GM23338 (cell line): ENCODE results near the gene UGCG. TPM values are rescaled to one million over a fixed set of nuclear protein-coding genes. Genes with fewer than 3 reads are reported as not detected.
"Not testable (repeated sequence)": the region's sequence is repeated elsewhere in the genome, so short reads cannot be mapped to it uniquely, and the experiment has no call there.

ENCODE experiments used
- ATAC-seq: fragments of 200-7000 bp; cut with Tn5 transposase; 3 replicates; pipeline ENCODE4 v1.9.1; 2020
- DNase-seq: peaks from one replicate; pipeline ENCODE4 v3.0.0-alpha.2; 2015; ENCODE audit warnings: low spot score
- H2AFZ ChIP-seq: fragments of 200-600 bp; sonication (generic); 2 replicates; pipeline ENCODE4 v1.8.0; 2016; ENCODE audit warnings: antibody characterized with exemption, mild to moderate bottlenecking, moderate library complexity
- H3F3A ChIP-seq: fragments of 200-600 bp; sonication (generic); replicated peaks from 2 replicates; pipeline ENCODE4 v1.8.0; 2017; ENCODE audit warnings: antibody characterized with exemption, mixed run types, low read depth
- H3K27ac ChIP-seq: fragments of 200-600 bp; sonication (generic); 2 replicates; pipeline ENCODE4 v1.6.1; 2016; ENCODE audit warnings: low read depth
- H3K27me3 ChIP-seq: fragments of 200-600 bp; sonication (generic); 2 replicates; pipeline ENCODE4 v1.8.0; 2016; ENCODE audit warnings: mild to moderate bottlenecking, mixed run types, moderate library complexity; ENCODE audit not compliant: insufficient read depth
- H3K36me3 ChIP-seq: fragments of 200-600 bp; sonication (generic); 2 replicates; pipeline ENCODE4 v1.8.0; 2016; ENCODE audit warnings: mild to moderate bottlenecking; ENCODE audit not compliant: insufficient read depth
- H3K4me1 ChIP-seq: fragments of 200-600 bp; sonication (generic); 2 replicates; pipeline ENCODE4 v1.8.0; 2016; ENCODE audit warnings: mild to moderate bottlenecking, moderate library complexity; ENCODE audit not compliant: insufficient read depth
- H3K4me2 ChIP-seq: fragments of 200-600 bp; sonication (generic); 2 replicates; pipeline ENCODE4 v1.7.1; 2017; ENCODE audit warnings: mixed run types
- H3K4me3 ChIP-seq: fragments of 200-600 bp; sonication (generic); 2 replicates; pipeline ENCODE4 v1.6.1; 2016; ENCODE audit warnings: mixed run types
- H3K79me2 ChIP-seq: fragments of 200-600 bp; sonication (generic); replicated peaks from 2 replicates; pipeline ENCODE4 v1.8.0; 2017; ENCODE audit warnings: mild to moderate bottlenecking; ENCODE audit not compliant: insufficient read depth
- H3K9me2 ChIP-seq: fragments of 200-600 bp; sonication (generic); 2 replicates; pipeline ENCODE4 v1.8.0; 2017; ENCODE audit not compliant: insufficient read depth
- H4K20me1 ChIP-seq: fragments of 200-600 bp; sonication (generic); replicated peaks from 2 replicates; pipeline ENCODE4 v1.8.0; 2017; ENCODE audit warnings: mild to moderate bottlenecking; ENCODE audit not compliant: insufficient read depth
- H3K27ac Mint-ChIP-seq: 2 replicates; pipeline ENCODE4 v1.8.0; 2020; ENCODE audit warnings: inconsistent platforms, mild to moderate bottlenecking, moderate library complexity, mixed read lengths
- H3K27me3 Mint-ChIP-seq: 3 replicates; pipeline ENCODE4 v1.8.0; 2022; ENCODE audit warnings: low read depth, mild to moderate bottlenecking, moderate library complexity, mixed read lengths, inconsistent platforms; ENCODE audit not compliant: insufficient read depth, poor library complexity
- H3K36me3 Mint-ChIP-seq: 3 replicates; pipeline ENCODE4 v1.8.0; 2021; ENCODE audit warnings: low read depth, mild to moderate bottlenecking, inconsistent platforms, moderate library complexity, mixed read lengths
- H3K4me1 Mint-ChIP-seq: 3 replicates; pipeline ENCODE4 v1.8.0; 2020; ENCODE audit warnings: mild to moderate bottlenecking, inconsistent platforms, mixed read lengths
- H3K4me3 Mint-ChIP-seq: 3 replicates; pipeline ENCODE4 v1.8.0; 2021; ENCODE audit warnings: moderate library complexity, mild to moderate bottlenecking, inconsistent platforms, mixed read lengths
- H3K9me3 Mint-ChIP-seq: 3 replicates; pipeline ENCODE4 v1.8.0; 2020; ENCODE audit warnings: moderate library complexity, mild to moderate bottlenecking, inconsistent platforms, mixed read lengths
- CREB1 ChIP-seq: fragments of 250-450 bp; sonication (Bioruptor Pico); IDR thresholded peaks from 2 replicates; pipeline ENCODE4 v1.5.0; 2020; ENCODE audit warnings: low read depth, mild to moderate bottlenecking, moderate library complexity
- EZH2phosphoT487 ChIP-seq: fragments of 200-600 bp; sonication (generic); IDR thresholded peaks from one replicate; pipeline ENCODE4 v1.8.1; 2018; ENCODE audit warnings: antibody characterized with exemption; ENCODE audit not compliant: unreplicated experiment
- ZNF114 ChIP-seq: fragments of 250-450 bp; sonication (Bioruptor Pico); IDR thresholded peaks from 2 replicates; pipeline ENCODE4 v1.5.0; 2020; ENCODE audit warnings: mild to moderate bottlenecking, moderate library complexity
- ZNF331 ChIP-seq: fragments of 250-450 bp; sonication (Bioruptor Pico); IDR thresholded peaks from 2 replicates; pipeline ENCODE4 v1.5.0; 2020; ENCODE audit warnings: low read depth, mild to moderate bottlenecking, moderate library complexity
- polyA plus RNA-seq: library from polyadenylated mRNA; unstranded; fragments of >200 nt; fragmentation: Nextera tagmentation; extraction: Ambion mirVana; gene quantifications from 2 replicates; pipeline ENCODE4 v1.2.1, GENCODE V29; 2016
- total RNA-seq: library from RNA; depleted of rRNA; stranded (reverse); fragments of >200 nt; shearing (Covaris generic); gene quantifications from 2 replicates; pipeline ENCODE4 v1.2.3, GENCODE V29; 2014
- TF ChIP-seq, protein P1 (sequence below): IDR thresholded peaks from one replicate; pipeline ENCODE4 v1.6.1; 2018; ENCODE audit warnings: antibody characterized with exemption; ENCODE audit not compliant: unreplicated experiment
- TF ChIP-seq, protein P2 (sequence below): IDR thresholded peaks from 2 replicates; pipeline ENCODE4 v1.6.1; 2016; ENCODE audit warnings: antibody characterized with exemption

UGCG gene
- total and polyA plus RNA-seq, 2 experiments from 2014 or later: 30.4 to 44.9 TPM

DNA sequence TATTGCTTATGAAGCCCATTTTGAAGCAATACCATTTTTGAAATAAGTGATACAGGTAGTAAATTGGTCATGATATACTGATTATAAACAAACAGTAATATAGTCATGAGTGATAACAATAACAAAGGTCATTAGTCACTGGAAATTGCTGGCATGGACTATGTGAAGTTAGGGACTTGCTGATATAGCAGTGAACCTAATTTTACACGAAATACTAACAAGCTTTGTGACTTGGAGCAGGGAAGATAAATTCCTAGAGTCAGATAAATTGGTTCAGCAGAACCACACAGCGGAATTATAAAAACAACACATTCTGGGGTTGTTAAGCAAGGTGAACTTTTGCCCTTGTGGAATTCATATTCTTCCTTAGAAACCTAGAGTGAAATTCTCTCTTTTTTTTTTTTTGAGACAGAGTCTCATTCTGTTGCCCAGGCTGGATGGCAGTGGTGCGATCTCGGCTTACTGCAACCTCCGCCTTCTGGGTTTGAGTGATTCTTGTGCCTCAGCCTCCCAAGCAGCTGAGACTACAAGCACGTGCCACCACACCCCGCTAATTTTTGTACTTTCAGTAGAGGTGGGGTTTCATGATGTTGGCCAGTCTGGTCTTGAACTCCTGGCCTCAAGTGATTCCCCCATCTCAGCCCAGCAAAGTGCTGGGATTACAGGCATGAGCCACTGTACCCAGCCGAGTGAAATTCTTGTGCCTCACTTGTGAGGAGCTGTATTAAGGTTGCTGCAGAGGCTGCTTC is 6.0 kb downstream of the UGCG start (continued):
- TF ChIP-seq, protein P1, sequence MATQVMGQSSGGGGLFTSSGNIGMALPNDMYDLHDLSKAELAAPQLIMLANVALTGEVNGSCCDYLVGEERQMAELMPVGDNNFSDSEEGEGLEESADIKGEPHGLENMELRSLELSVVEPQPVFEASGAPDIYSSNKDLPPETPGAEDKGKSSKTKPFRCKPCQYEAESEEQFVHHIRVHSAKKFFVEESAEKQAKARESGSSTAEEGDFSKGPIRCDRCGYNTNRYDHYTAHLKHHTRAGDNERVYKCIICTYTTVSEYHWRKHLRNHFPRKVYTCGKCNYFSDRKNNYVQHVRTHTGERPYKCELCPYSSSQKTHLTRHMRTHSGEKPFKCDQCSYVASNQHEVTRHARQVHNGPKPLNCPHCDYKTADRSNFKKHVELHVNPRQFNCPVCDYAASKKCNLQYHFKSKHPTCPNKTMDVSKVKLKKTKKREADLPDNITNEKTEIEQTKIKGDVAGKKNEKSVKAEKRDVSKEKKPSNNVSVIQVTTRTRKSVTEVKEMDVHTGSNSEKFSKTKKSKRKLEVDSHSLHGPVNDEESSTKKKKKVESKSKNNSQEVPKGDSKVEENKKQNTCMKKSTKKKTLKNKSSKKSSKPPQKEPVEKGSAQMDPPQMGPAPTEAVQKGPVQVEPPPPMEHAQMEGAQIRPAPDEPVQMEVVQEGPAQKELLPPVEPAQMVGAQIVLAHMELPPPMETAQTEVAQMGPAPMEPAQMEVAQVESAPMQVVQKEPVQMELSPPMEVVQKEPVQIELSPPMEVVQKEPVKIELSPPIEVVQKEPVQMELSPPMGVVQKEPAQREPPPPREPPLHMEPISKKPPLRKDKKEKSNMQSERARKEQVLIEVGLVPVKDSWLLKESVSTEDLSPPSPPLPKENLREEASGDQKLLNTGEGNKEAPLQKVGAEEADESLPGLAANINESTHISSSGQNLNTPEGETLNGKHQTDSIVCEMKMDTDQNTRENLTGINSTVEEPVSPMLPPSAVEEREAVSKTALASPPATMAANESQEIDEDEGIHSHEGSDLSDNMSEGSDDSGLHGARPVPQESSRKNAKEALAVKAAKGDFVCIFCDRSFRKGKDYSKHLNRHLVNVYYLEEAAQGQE: no peak
- TF ChIP-seq CREB1 (CRISPR knock-in tag): no peak
- TF ChIP-seq ZNF114 (CRISPR knock-in tag): no peak

- H3K27ac Mint-ChIP-seq, H2AFZ ChIP-seq, DNase-seq, H3K27ac ChIP-seq, H3K4me3 ChIP-seq, H3K9me2 ChIP-seq, H3K27me3 Mint-ChIP-seq, H3K9me3 Mint-ChIP-seq, H3K4me3 Mint-ChIP-seq, H3K36me3 Mint-ChIP-seq, H3K4me2 ChIP-seq, H3K27me3 ChIP-seq, H3F3A ChIP-seq, H3K36me3 ChIP-seq, H3K4me1 Mint-ChIP-seq, ATAC-seq: not testable (repeated sequence)
- H3K79me2 ChIP-seq: peaks cover 100% of the 10 kb centered on the region
- peaks cover 80% of the 10 kb centered on the region for H4K20me1 ChIP-seq
- peaks cover 27% of the 10 kb centered on the region for H3K4me1 ChIP-seq
Measured at GRCh38 chr9:111903535-111903934, 6.9 kb downstream of the UGCG start.

DNA sequence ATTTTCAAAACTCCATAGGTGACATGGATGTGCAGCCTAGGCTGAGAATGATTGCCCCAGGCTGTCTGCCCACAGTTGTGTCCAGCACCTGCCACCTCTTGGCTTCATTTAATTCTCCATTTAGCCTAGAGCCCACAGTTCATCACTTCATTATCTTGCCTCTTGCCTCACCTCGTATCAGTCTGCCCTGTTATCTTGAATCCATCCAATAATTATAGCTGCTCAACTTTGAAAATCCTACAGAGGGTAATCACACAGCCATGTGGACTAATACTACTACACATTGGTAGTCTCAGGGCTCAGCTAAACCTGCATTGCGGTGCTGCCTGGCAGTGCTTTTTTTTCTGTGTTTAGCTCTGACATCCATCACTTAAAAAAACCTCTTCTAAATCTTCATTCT is 7.4 kb downstream of the UGCG start:
- no peaks in the 10 kb centered on the region for H3K36me3 Mint-ChIP-seq
- no peak overlapping the region for H3K4me3 Mint-ChIP-seq
- H3K27ac Mint-ChIP-seq: peak overlapping the region; percentile 24; the same call in 1 of the 2 replicates
- no peaks in the 10 kb centered on the region for H3K36me3 ChIP-seq
- H2AFZ ChIP-seq: no peak overlapping the region
- peaks cover 80% of the 10 kb centered on the region for H4K20me1 ChIP-seq
- H3K9me3 Mint-ChIP-seq: no peaks in the 10 kb centered on the region
- no peak overlapping the region for H3K4me3 ChIP-seq
- H3K27ac ChIP-seq: no peak overlapping the region
- H3K79me2 ChIP-seq: peaks cover 100% of the 10 kb centered on the region
- H3K4me1 ChIP-seq: peaks cover 22% of the 10 kb centered on the region
- no peak overlapping the region for H3K4me2 ChIP-seq
- H3K27me3 Mint-ChIP-seq: peaks cover 3% of the 10 kb centered on the region
- ATAC-seq (no peak), DNase-seq (no peak)
- no peaks in the 10 kb centered on the region for H3K27me3 ChIP-seq
- peaks cover 5% of the 10 kb centered on the region for H3K4me1 Mint-ChIP-seq
- no peaks in the 10 kb centered on the region for H3F3A ChIP-seq
- no peaks in the 10 kb centered on the region for H3K9me2 ChIP-seq
- TF ChIP-seq ZNF331 (CRISPR knock-in tag): no peak
- TF ChIP-seq, protein P2, sequence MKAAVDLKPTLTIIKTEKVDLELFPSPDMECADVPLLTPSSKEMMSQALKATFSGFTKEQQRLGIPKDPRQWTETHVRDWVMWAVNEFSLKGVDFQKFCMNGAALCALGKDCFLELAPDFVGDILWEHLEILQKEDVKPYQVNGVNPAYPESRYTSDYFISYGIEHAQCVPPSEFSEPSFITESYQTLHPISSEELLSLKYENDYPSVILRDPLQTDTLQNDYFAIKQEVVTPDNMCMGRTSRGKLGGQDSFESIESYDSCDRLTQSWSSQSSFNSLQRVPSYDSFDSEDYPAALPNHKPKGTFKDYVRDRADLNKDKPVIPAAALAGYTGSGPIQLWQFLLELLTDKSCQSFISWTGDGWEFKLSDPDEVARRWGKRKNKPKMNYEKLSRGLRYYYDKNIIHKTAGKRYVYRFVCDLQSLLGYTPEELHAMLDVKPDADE: no peak
- TF ChIP-seq EZH2phosphoT487: no peak
- TF ChIP-seq, protein P1: no peak
- TF ChIP-seq CREB1 (CRISPR knock-in tag): no peak
